Measurements from ENCODE around the gene TSPAN4. TPM values are rescaled to one million over a fixed set of nuclear protein-coding genes. Genes with fewer than 3 reads are reported as not detected.

The TSPAN4 gene
- total RNA-seq, 1 donor from 2014 or later = 120 TPM

DNA sequence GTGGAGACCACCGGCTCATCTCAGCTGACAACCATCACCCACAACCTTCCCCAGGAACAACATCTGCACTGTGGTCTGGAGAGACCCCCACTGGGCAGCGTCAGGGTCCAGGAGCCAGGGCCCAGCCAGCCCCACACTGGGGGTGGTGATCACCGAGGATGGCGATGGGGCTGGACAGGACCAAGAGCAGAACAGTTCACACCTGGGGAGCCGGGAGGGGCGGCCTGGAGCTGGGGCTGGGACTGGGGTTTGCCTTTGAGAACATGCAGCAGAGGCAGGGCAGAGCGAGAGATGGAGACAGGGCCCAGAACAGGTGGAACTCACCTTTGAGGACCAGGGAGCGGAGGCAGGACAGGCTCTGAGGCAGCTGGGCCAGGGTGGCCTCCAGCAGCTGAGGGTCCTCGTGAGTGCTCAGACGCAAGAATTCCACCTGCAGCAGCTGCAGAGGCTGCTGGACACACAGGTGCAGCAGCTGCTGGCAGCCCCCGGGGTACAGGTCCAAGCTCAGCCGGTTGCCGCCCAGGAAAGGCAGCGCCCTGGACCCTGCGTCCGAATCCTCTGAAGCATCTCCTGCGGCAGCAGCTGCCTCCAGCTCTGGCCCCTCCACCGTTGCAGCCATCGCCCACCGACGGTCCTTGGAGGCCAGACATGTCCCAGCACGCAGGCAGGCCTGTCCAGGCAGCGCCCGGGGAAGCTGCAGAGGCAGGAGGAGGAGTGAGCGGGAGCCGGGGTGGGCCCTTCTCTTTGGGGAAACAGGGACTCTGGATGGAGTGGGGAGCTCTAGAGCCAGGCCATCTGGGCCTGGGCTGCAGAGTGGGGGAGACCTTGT is 38.7 kb upstream of the TSPAN4 start:
- DNase-seq (ENCODE audit: low spot score) = no peak

- no peak for DNase-seq (ENCODE audit: low spot score)
Measured at GRCh38 chr11:804599-804964, 38.1 kb upstream of the TSPAN4 start.

DNA sequence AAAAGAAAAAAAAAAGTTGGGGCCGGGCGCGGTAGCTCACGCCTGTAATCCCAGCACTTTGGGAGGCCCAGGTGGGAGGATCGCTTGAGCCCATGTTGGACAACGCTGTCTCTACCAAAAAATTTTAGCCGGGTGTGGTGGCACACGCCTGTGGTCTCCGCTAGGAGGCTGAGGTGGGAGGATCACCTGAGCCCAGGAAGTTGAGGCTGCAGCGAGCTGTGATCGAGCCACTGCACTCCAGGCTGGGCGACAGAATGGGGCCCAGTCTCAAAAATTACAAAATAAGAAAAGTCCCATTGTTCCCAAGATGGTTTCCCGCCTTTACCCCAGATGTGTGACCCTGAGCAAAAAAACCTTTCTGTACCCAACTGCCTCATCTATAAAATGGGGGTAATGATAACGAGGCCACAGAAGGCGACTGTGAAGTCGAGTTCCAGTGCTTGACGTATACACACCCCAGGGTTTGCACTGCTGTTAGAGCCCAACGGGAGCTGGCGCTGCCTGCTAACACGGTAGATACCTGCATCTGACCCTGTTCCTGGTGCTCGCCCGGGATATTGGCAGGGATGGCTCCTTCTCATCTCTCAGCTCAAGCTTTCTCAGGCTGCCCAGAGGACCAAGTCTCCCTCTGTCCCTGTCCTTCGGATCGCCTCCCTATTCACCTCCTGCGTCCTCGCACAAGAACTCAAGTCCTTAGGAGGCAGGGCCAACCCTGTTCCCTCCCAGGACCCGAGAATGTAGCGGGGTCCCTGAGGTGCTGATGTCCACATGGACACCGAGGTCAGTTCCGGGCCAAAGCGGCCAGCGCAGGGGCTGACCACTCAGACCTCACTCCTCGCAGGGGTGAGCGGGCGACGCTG is 34.0 kb upstream of the TSPAN4 start:
- DNase-seq (ENCODE audit: low spot score) = no peak

GRCh38 chr11:809287-810039 is 33.2 kb upstream of the TSPAN4 start, which contains the start of gene RPLP2:
Gene RPLP2 (plus strand): TSS chr11:809967. CDS start chr11:810235, 268 bp downstream.
- DNase-seq (ENCODE audit: low spot score) = peak; percentile 99

DNA sequence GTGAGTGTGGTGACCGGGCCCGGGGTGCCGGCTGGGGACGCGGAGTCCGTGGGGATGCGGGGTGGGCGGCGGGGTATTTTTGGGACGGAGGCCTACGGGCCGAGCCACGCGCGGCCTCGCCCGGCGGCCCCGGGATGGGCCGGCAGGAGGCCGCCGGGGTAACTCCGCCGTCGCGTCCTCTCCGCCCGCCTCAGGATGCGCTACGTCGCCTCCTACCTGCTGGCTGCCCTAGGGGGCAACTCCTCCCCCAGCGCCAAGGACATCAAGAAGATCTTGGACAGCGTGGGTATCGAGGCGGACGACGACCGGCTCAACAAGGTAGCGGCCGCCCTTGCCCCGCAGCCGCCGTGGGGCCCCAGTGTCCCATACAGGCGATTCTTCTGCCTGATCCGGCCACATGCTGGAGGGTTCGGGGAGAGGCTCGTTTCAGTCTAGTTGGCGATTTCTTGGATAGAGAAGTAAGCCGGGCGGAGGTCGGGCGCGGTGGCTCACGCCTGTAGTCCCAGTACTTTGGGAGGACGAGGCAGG is 32.5 kb upstream of the TSPAN4 start:
- no peak for DNase-seq (ENCODE audit: low spot score)

DNA sequence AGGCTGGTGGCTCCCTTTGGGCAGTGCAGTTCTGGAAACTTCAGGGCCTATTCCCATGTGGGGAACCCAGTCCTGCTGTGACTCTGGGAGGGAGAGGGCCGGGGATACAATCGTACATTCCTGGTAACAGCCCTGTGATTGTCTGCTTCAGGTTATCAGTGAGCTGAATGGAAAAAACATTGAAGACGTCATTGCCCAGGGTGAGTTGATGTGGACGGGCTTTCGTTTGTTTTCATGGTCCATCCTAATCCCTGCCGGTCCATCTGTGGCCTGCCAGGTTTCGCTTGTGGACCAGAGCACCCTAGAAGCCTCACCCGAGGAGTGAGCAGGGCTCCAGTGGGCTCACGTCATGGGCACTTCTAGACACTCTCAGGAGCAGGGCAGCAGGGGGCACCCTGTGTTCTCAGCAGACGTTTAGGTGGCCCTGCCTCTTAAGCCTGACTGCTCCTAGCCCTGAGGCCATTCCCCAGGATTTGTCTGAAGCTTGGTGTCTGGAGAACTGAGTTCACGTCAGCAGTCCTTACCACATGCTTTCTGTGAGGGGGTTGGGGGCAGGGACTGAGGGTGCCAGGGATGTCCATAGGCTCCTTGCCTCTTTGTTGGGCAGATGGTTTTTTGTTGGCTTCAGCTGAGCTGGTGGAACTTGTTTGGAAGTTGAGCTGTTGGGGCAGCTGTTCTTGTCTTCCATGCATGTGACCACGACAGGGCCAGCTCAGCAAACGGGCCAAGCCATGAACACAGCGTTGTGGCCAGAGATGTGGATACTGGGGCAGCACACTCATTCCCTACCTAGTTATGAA is 31.0 kb upstream of the TSPAN4 start:
- no peak for DNase-seq (ENCODE audit: low spot score)

- DNase-seq (ENCODE audit: low spot score) = no peak
Measured at GRCh38 chr11:812390-812789, 30.3 kb upstream of the TSPAN4 start.

DNA sequence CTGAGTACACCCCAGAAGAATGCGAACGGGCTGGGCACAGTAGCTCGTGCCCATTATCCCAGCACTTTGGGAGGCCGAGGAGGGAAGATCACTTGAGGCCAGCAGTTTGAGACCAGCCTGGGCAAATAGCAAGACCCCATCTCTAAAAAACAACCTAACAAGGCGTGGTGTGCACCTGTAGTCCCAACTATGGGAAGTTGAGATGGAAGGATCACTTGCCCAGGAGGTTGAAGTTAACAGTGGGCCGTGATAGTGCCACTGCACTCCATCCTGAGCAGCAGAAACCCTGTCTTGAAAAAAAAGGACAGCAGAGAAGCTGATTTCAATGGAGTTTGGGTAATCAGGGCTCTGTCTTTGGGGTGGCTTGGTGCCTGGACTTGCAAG is 29.6 kb upstream of the TSPAN4 start:
- no peak for DNase-seq (ENCODE audit: low spot score)

- DNase-seq (ENCODE audit: low spot score) = no peak
Measured at GRCh38 chr11:813456-814096, 29.1 kb upstream of the TSPAN4 start.

GRCh38 chr11:815675-816432 is 26.8 kb upstream of the TSPAN4 start:
- DNase-seq (ENCODE audit: low spot score) = no peak

- DNase-seq (ENCODE audit: low spot score) = no peak
Measured at GRCh38 chr11:816433-816779, 26.2 kb upstream of the TSPAN4 start.

- DNase-seq (ENCODE audit: low spot score) = no peak
Measured at GRCh38 chr11:818396-819128, 24.1 kb upstream of the TSPAN4 start, which contains the start of gene PNPLA2. Gene PNPLA2 (plus strand): TSS chr11:818914. CDS start chr11:819719, 805 bp downstream.

DNA sequence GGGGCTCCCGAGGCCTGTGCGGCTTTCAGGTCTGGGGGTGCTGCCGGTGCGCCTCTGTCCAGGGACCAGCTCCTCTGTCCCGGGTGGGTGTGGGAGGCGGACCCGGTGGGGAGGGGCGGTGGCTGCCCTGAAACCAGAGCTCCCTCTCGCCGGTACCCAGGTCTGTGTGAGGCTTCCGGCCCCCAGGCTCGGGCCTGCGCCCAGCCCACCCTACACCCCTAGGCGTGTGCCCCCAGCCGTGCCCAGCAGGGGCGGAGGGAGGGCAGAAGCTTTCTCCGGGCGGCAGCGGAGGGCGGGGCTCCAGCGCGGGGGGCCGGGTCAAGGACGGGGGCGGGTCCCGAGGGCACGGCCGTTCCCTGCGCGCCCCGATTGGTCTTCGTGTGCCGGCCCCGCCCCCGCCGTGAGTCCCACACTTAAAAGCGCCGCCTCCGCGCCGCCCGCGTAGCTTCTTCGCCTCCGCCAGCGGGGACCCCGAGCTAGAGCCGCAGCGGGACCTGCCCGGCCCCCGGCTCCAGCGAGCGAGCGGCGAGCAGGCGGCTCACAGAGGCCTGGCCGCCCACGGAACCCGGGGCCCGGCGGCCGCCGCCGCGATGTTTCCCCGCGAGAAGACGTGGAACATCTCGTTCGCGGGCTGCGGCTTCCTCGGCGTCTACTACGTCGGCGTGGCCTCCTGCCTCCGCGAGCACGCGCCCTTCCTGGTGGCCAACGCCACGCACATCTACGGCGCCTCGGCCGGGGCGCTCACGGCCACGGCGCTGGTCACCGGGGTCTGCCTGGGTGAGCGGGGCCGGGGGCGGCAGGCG is 23.3 kb upstream of the TSPAN4 start:
- peak; percentile 98 for DNase-seq (ENCODE audit: low spot score)

GRCh38 chr11:819943-820649 is 22.6 kb upstream of the TSPAN4 start:
- peak; percentile 96 for DNase-seq (ENCODE audit: low spot score)

DNA sequence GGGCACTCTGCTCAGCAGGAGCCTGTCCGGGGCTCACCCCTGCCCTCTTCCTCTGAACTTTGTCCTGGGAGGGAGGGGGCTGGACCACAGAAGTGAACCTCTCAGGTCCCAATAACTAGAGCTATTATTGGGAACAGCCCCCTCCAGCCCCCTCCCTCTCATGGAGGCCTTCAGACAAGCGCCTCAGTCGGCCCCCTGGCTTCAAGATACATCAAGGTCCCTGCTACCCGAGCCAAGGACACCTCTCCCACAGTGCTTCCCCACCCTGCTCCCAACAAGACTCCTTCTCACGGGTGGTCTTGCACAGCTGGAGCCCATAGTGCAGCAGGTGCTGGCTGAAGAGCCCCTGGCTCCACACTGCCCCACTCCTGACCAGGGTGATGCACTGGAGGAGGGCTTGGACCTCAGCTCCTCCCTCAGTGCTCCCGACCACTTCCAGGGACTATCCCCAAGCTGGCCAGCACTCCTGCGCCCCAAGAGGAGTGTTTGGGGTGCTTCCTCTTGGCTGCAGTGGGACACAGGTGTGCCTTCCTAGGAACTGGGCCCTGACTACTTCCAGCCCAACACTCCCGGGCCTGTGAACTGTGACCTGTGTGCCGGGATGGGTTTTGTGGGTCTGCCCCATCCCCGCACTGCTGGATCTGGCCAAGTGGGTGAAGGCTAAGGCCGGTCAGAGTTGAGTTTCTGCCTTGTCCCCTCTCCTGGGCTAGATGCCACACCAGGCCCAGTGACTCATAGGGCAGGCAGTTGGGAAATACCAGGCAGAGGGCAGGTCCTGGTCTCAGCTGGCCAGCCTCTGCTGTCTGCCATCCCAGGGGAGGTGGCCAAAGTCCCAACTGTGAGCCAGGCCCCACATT is 21.8 kb upstream of the TSPAN4 start:
- no peak for DNase-seq (ENCODE audit: low spot score)
